DMS 273 treated with DMSO at 0.1 percent for 48 hours (cell line): ENCODE data around the gene PTPRT.

Experiments used
- DNase-seq: peaks from one replicate; lab custom pipeline; 2025; lab: John Stamatoyannopoulos, UW

PTPRT gene

GRCh38 chr20:42191140-42191860 lies 998.4 kb downstream of the PTPRT start:
- DNase-seq = no peak

GRCh38 chr20:42190084-42190483 lies 999.6 kb downstream of the PTPRT start:
- no peak for DNase-seq

DNA sequence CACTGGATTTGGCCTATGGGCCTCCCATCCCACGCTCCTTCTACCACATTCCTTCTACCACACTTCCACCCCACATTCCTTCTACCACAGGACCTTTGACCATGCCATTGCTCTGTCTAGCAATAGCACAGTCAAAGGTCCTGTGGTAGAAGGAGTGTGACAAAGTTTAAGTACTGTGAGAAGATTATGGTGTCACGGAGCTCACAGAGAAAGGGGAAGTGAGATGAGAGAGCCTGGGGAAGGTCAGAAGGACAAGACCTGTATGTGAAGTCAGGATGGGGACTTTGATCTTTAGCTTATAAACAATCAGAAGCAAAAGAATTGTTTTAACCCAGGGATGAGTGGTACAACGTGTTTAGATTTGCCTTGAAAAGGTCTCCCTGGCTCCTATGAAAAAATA lies 1003.4 kb downstream of the PTPRT start:
- no peak for DNase-seq

- no peak for DNase-seq
Observed at GRCh38 chr20:42183147-42183546, 1006.6 kb downstream of the PTPRT start.

DNA sequence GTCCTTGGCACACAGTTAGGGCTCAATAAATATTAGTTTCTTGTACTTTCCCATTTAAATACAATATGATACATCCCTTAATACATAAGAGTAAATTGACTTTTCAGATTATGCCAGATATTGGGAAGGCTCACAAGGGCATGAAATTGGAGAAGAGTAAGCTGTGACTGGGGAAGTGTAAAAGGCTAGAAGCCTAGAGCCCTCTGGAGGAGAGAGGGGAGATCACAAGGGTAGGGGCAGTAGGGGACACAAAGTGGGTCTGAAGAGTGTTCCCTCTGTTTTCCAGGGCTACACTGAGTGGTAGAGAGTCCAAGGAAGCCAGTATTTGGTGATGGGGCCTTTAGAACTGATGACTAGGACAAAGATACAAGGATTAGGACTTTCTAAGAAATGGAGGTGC lies 1008.6 kb downstream of the PTPRT start:
- DNase-seq = no peak

DNA sequence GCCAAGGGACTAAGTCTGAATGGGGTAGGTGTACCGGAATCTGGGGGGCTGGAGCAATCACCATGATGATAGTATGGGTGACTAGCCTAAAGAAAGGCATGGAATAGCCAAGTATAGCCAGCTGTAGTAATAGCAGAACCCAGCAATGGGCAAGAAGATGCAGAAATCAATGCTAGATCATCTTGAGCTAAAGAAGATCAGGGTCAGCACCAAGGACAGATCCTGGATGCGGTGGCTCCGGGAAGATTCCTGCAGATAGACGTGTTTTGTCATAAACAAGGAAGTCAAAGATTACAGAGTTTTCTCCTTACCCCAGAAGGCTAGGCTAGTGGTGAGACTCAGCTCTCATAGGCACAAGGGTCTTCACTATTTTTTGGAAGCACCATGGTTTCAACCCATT lies 1009.9 kb downstream of the PTPRT start:
- DNase-seq = no peak

GRCh38 chr20:42173440-42173839 lies 1016.3 kb downstream of the PTPRT start:
- no peak for DNase-seq

GRCh38 chr20:42164121-42164890 lies 1025.4 kb downstream of the PTPRT start:
- DNase-seq = no peak

- DNase-seq = no peak
Observed at GRCh38 chr20:42161228-42161829, 1028.4 kb downstream of the PTPRT start.

- no peak for DNase-seq
Observed at GRCh38 chr20:42159808-42160207, 1029.9 kb downstream of the PTPRT start.

DNA sequence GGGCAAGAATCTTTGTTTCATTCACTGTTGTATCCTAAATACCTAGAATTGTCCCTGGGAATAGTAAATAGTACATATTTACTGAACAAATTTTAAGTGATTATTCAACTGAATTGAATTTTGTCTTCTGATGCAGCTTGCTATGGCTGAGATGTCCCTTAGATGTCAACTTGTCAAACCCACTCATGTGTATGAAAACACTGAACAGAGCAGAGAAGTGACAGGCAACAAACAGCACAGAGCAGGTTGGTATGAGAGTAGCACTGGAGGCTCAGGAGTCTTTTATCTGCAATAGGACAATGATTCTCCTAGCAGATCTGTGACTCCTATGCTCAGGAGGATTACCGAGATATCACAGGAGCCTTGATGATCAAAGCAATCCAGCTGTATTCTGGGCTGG lies 1031.4 kb downstream of the PTPRT start:
- DNase-seq = no peak

- no peak for DNase-seq
Observed at GRCh38 chr20:42155586-42155985, 1034.1 kb downstream of the PTPRT start.

DNA sequence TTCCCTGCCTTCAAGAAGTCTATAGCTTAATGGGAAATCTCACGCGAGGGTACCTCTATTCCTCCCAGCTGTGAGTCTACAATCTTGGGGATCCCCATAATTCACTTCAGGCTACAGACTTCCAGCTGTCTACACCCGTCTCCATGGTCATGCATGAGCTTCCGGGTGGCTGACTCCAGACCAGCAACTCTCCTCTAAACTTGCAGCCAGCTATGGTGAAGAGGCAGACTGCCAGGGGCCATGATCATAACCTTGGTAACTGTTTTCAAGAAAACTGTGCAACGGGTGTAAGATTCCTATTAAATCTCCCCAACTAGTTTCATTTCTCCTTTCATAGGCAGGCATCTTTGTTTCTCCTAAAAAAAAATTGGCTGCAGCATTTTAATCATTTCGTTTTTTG lies 1037.1 kb downstream of the PTPRT start:
- no peak for DNase-seq

DNA sequence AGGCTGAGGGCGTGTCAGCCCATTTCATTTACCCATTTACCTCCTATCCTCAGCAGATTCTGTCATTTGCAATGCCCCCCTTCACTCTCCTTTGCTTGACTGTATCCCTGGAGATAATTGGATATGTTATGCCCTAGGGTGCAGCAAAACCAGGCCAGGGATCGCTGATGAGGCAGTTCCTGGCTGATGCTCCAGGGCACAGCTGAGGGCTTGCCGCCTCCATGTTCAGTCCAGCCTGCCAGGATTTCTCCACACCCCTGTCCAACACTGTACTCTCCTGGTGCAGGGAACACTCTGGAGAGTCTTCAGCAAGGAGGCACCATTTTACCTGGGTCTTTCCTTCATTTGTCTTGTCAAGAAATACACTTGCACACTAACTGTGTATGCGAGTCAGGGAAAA lies 1039.5 kb downstream of the PTPRT start:
- DNase-seq = no peak

- no peak for DNase-seq
Observed at GRCh38 chr20:42138729-42139128, 1051.0 kb downstream of the PTPRT start.

- DNase-seq = no peak
Observed at GRCh38 chr20:42134265-42135098, 1055.2 kb downstream of the PTPRT start.

- no peak for DNase-seq
Observed at GRCh38 chr20:42130810-42131596, 1058.7 kb downstream of the PTPRT start.

GRCh38 chr20:42125426-42125825 lies 1064.3 kb downstream of the PTPRT start:
- DNase-seq = no peak

GRCh38 chr20:42123981-42124473 lies 1065.7 kb downstream of the PTPRT start:
- DNase-seq = no peak

- no peak for DNase-seq
Observed at GRCh38 chr20:42118409-42119125, 1071.1 kb downstream of the PTPRT start.

- no peak for DNase-seq
Observed at GRCh38 chr20:42118001-42118400, 1071.7 kb downstream of the PTPRT start.
